Activated CD8-positive, alpha-beta memory T cell treated with anti-CD3 and anti-CD28 coated beads, Interleukin-2, amount 50 U/mL, for 1 hour (primary cell): Measurements from ENCODE around the gene IREB2.

Experiments used
- DNase-seq: peaks from one replicate; pipeline ENCODE4 v3.0.0-alpha.2; 2020; ENCODE audit errors: extremely low read depth

The IREB2 gene

GRCh38 chr15:78550815-78551214 lies 112.8 kb downstream of the IREB2 start:
- DNase-seq, result no peak
